Activated CD4-positive, CD25-positive, alpha-beta regulatory T cell treated with anti-CD3 and anti-CD28 coated beads, Interleukin-2, amount 50 U/mL, for 24 hours (primary cell): ENCODE data around the gene ACAT2.
"Not testable (repeated sequence)": the region's sequence is repeated elsewhere in the genome, so short reads cannot be mapped to it uniquely, and the experiment has no call there.

Source experiments
- ATAC-seq, 2 donors: fragments of 150-1000 bp; cut with Tn5 transposase; one replicate each; pipeline ENCODE4 v1.10.0; 2021; ENCODE audit warnings: mild to moderate bottlenecking in 1 of 2, moderate library complexity in 1 of 2

The ACAT2 gene

GRCh38 chr6:159732550-159732949, 29.3 kb upstream of the ACAT2 start:
- not testable (repeated sequence) for ATAC-seq

GRCh38 chr6:159733395-159733794, 28.4 kb upstream of the ACAT2 start:
- not testable (repeated sequence) for ATAC-seq

- ATAC-seq: no peak
Measured at GRCh38 chr6:159736908-159737307, 24.9 kb upstream of the ACAT2 start.

GRCh38 chr6:159739341-159739740, 22.5 kb upstream of the ACAT2 start:
- ATAC-seq: no peak

GRCh38 chr6:159742165-159742564, 19.7 kb upstream of the ACAT2 start:
- ATAC-seq: peak in 1 of 2 donors; percentile 24

GRCh38 chr6:159745081-159745480, 16.8 kb upstream of the ACAT2 start:
- no peak for ATAC-seq

- ATAC-seq: no peak
Measured at GRCh38 chr6:159746759-159747158, 15.1 kb upstream of the ACAT2 start.

GRCh38 chr6:159748127-159748526, 13.7 kb upstream of the ACAT2 start:
- not testable (repeated sequence) for ATAC-seq

- ATAC-seq: no peak
Measured at GRCh38 chr6:159751448-159751847, 10.4 kb upstream of the ACAT2 start.

GRCh38 chr6:159753081-159753872, 8.6 kb upstream of the ACAT2 start:
- ATAC-seq: no peak

- no peak for ATAC-seq
Measured at GRCh38 chr6:159754401-159754800, 7.4 kb upstream of the ACAT2 start.

- no peak for ATAC-seq
Measured at GRCh38 chr6:159754959-159755914, 6.6 kb upstream of the ACAT2 start.

- no peak for ATAC-seq
Measured at GRCh38 chr6:159756508-159756907, 5.3 kb upstream of the ACAT2 start.

GRCh38 chr6:159758031-159759001, 3.5 kb upstream of the ACAT2 start:
- ATAC-seq: no peak

GRCh38 chr6:159759645-159760044, 2.2 kb upstream of the ACAT2 start:
- ATAC-seq: no peak

- no peak for ATAC-seq
Measured at GRCh38 chr6:159760602-159761057, 1.2 kb upstream of the ACAT2 start.

GRCh38 chr6:159761129-159761872, 544 bp upstream of the ACAT2 start:
- peak in 1 of 2 donors; percentile 0 for ATAC-seq

- no peak for ATAC-seq
Measured at GRCh38 chr6:159762681-159763293, 942 bp downstream of the ACAT2 start.

- ATAC-seq: no peak
Measured at GRCh38 chr6:159766906-159767305, 5.1 kb downstream of the ACAT2 start.

- no peak for ATAC-seq
Measured at GRCh38 chr6:159769470-159769869, 7.6 kb downstream of the ACAT2 start.

GRCh38 chr6:159772196-159772595, 10.4 kb downstream of the ACAT2 start:
- ATAC-seq: no peak
